Thyroid gland (tissue), 4 donors: ENCODE results near the gene BTBD19. TPM values are rescaled to one million over a fixed set of nuclear protein-coding genes. Genes with fewer than 3 reads are reported as not detected.

Experiments used
- DNase-seq, 2 donors: peaks; one replicate each; pipeline ENCODE4 v3.0.0-alpha.2; 2019
- H3K27ac ChIP-seq, 3 donors: fragments of 200-600 bp; sonication (generic); 1 replicate in 2 of 3; 2 replicates in 1 of 3; pipeline ENCODE4 v1.5.1; 2016 to 2019; ENCODE audit warnings: mild to moderate bottlenecking in 1 of 3, moderate library complexity in 1 of 3
- H3K27me3 ChIP-seq: fragments of 200-600 bp; sonication (generic); one replicate; pipeline ENCODE4 v1.5.1; 2019
- H3K36me3 ChIP-seq, 2 donors: fragments of 200-600 bp; sonication (generic); one replicate each; pipeline ENCODE4 v1.5.1; 2016 to 2019
- H3K4me1 ChIP-seq, 2 donors: fragments of 200-600 bp; sonication (generic); one replicate each; pipeline ENCODE4 v1.5.1; 2017 to 2019
- H3K4me3 ChIP-seq, 3 donors: fragments of 200-600 bp; sonication (generic); replicated peaks in 1 of 3; 1 replicate in 2 of 3; 2 replicates in 1 of 3; pipeline ENCODE4 v1.5.1; 2016; ENCODE audit warnings: mild to moderate bottlenecking in 1 of 3
- H3K9me3 ChIP-seq: fragments of 200-600 bp; sonication (generic); one replicate; pipeline ENCODE4 v1.5.1; 2017
- POLR2A ChIP-seq, 2 donors: fragments of 450-650 bp; IDR thresholded peaks; one replicate each; pipeline ENCODE4 v1.6.1; 2017; ENCODE audit warnings: antibody characterized with exemption in 2 of 2, mild to moderate bottlenecking in 2 of 2, moderate library complexity in 1 of 2
- WGBS, 2 donors: methylation state at CpG; one replicate each; pipeline ENCODE4 v1.1.5; 2017; 5-methylcytosine and 5-hydroxymethylcytosine counted together
- intact Hi-C: fragments of 100-400 bp; cut with DNase I; formaldehyde crosslinking; loops from one replicate; pipeline ENCODE4 v1.15.1; 2023
- total RNA-seq, 4 donors: library from RNA; depleted of rRNA; stranded (reverse); fragments of >200 nt; gene quantifications; one replicate each; pipeline ENCODE4 v1.2.3, GENCODE V29; 2016
- TF ChIP-seq, protein P1 (sequence below), 6 experiments: fragments of 200-600 bp in 3 of 6; fragments of 450-650 bp in 3 of 6; sonication (generic) in 3 of 6; IDR thresholded peaks; one replicate each; pipeline ENCODE4 v1.5.1; 2016 to 2019; ENCODE audit warnings: antibody characterized with exemption in 6 of 6, mild to moderate bottlenecking in 2 of 6, inconsistent platforms in 1 of 6, moderate library complexity in 1 of 6

The BTBD19 gene
- total RNA-seq, 4 donors from 2014 or later: 7.3 to 14.9 (median 9.2) TPM

DNA sequence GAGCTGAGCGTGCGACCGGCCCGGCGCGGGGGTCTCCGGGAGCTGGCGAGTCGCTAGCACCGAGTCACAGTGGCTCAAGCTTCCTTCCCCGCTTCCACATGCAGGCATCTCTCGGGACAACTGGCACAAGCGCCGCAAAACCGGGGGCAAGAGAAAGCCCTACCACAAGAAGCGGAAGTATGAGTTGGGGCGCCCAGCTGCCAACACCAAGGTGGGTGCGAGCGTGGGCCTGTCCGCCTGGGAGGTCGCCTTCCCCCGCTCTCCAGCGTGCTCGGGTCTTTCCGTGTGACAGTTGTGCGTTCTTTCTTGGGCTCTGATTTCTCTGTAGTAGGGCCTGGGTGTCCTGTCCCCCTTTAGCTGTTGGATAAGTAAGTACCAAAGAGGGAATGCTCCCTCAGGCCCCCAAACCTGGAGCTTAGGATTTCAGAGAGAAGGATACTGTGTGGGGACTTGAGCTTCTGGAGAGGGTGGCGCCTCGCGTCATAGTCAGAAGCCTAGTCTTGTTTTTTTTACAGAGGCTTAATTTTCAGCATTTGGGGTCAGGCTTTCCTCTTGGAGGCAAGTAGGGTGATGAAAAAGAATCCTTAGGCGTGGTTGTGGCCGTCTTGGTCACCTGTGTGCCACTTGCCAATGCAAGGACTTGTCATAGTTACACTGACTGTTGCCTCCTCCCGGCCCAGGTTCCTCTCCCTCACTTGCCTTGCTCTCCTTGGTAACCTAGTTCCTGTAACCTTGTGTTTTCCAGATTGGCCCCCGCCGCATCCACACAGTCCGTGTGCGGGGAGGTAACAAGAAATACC, 32.2 kb upstream of the BTBD19 start:
- H3K4me3 ChIP-seq: peak overlapping the region; percentile 57 to 96 (median 71)
- intact Hi-C loops: loop anchor here (5.0 kb wide), 1 partner anchor 34 kb away; no protein-coding TSS in a partner anchor
- peak; percentile 18 to 25 for DNase-seq
- TF ChIP-seq POLR2A (IDR thresholded peaks at IDR 0.05): no peak
- TF ChIP-seq, protein P1, sequence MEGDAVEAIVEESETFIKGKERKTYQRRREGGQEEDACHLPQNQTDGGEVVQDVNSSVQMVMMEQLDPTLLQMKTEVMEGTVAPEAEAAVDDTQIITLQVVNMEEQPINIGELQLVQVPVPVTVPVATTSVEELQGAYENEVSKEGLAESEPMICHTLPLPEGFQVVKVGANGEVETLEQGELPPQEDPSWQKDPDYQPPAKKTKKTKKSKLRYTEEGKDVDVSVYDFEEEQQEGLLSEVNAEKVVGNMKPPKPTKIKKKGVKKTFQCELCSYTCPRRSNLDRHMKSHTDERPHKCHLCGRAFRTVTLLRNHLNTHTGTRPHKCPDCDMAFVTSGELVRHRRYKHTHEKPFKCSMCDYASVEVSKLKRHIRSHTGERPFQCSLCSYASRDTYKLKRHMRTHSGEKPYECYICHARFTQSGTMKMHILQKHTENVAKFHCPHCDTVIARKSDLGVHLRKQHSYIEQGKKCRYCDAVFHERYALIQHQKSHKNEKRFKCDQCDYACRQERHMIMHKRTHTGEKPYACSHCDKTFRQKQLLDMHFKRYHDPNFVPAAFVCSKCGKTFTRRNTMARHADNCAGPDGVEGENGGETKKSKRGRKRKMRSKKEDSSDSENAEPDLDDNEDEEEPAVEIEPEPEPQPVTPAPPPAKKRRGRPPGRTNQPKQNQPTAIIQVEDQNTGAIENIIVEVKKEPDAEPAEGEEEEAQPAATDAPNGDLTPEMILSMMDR (IDR thresholded peaks at IDR 0.05): no peak
- H3K36me3 ChIP-seq: peaks cover 11 to 22% of the 10 kb centered on the region in 2 donors
- H3K9me3 ChIP-seq: no peaks in the 10 kb centered on the region
- peak overlapping the region; percentile 88 to 90 (median 89) for H3K27ac ChIP-seq
- H3K27me3 ChIP-seq: no peaks in the 10 kb centered on the region
- H3K4me1 ChIP-seq: peaks cover 12 to 14% of the 10 kb centered on the region in 2 donors
- WGBS, 2 donors: 13 to 24% methylated on average over 19 to 36 of the region's 36 CpGs

DNA sequence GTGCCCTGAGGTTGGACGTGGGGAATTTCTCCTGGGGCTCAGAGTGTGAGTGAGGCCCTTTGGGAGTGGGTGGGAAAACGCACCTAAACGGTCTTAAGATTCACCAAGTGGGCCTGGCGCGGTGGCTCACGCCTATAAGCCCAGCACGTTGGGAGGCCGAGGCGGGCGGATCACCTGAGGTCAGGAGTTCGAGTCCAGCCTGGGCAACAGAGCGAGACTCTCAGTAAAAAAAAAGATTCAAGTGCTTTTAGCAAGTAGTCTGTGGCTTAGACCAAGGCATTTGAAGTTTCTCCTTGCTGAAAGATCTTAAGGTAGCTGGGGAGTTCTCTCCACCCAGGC, 31.6 kb upstream of the BTBD19 start:
- Histone ChIP-seq H3K9me3 (no peaks in the 10 kb centered on the region), H3K36me3 (peaks cover 11 to 22% of the 10 kb centered on the region in 2 donors), H3K4me1 (peaks cover 12 to 14% of the 10 kb centered on the region in 2 donors), H3K4me3 (peak overlapping the region in 1 of 3 donors; percentile 71), H3K27ac (peak overlapping the region in 2 of 3 donors; percentile 89 to 90), H3K27me3 (no peaks in the 10 kb centered on the region)
- intact Hi-C loops: loop anchor here (5.0 kb wide), 1 partner anchor 34 kb away; no protein-coding TSS in a partner anchor
- WGBS, 2 donors: 65 to 72% methylated on average over 6 to 12 of the region's 12 CpGs
- DNase-seq: peak in 1 of 2 donors; percentile 13
- no peak for TF ChIP-seq POLR2A (IDR thresholded peaks at IDR 0.05)

DNA sequence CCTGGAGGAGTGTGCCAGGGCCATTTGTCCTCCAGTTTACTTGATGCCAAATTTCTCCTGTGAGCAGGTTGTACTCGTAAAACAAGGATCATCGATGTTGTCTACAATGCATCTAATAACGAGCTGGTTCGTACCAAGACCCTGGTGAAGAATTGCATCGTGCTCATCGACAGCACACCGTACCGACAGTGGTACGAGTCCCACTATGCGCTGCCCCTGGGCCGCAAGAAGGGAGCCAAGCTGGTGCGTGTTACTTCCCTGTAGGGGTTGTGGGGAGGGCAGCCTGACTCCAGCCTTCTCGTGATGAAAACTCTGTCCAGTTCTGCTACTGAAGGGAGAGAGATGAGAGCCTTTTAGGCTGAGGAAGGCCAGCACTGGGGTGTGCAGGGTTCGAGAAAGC, 30.8 kb upstream of the BTBD19 start:
- TF ChIP-seq, protein P1 (IDR thresholded peaks at IDR 0.05): no peak
- TF ChIP-seq POLR2A (IDR thresholded peaks at IDR 0.05): no peak
- Histone ChIP-seq H3K27ac (no peak overlapping the region), H3K27me3 (no peaks in the 10 kb centered on the region), H3K9me3 (no peaks in the 10 kb centered on the region), H3K4me3 (no peak overlapping the region), H3K36me3 (peaks cover 11 to 22% of the 10 kb centered on the region in 2 donors), H3K4me1 (peaks cover 12 to 14% of the 10 kb centered on the region in 2 donors)
- intact Hi-C loops: loop anchor here (5.0 kb wide), 1 partner anchor 35 kb away; no protein-coding TSS in a partner anchor
- 90 to 92% methylated on average over 13 to 14 of the region's 14 CpGs for WGBS, 2 donors
- DNase-seq: no peak

DNA sequence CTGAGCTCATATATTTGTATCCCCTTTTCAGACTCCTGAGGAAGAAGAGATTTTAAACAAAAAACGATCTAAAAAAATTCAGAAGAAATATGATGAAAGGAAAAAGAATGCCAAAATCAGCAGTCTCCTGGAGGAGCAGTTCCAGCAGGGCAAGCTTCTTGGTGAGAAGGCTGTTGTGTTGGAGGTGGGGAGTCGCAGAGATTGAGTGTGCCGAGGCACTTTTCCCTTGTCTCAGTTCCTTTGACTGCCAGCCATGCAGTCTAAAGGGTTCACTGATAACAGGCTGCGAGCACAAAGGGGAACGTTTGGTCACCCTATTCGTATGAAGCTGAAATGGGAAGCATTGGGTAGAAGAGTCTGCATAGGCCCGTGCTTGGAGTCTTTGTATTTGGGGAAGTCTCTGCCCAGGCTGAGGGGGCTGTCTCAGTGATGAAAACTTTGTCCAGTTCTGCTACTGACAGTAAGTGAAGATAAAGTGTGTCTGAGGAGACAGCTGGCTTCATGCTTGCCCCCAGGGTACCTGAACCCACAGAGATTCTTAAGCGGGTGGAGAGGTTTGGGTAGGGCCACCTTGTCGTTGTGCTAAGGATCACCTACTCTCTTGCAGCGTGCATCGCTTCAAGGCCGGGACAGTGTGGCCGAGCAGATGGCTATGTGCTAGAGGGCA, 30.2 kb upstream of the BTBD19 start:
- intact Hi-C loops: loop anchor here (5.0 kb wide), 1 partner anchor 36 kb away; no protein-coding TSS in a partner anchor
- H3K36me3 ChIP-seq: peaks cover 11 to 22% of the 10 kb centered on the region in 2 donors
- WGBS, 2 donors: 81 to 82% methylated on average over 13 of the region's 13 CpGs
- H3K4me3 ChIP-seq: no peak overlapping the region
- no peak overlapping the region for H3K27ac ChIP-seq
- H3K27me3 ChIP-seq: no peaks in the 10 kb centered on the region
- H3K4me1 ChIP-seq: peaks cover 12 to 14% of the 10 kb centered on the region in 2 donors
- no peaks in the 10 kb centered on the region for H3K9me3 ChIP-seq
- TF ChIP-seq, protein P1 (IDR thresholded peaks at IDR 0.05): no peak
- TF ChIP-seq POLR2A (IDR thresholded peaks at IDR 0.05): no peak
- DNase-seq: no peak

DNA sequence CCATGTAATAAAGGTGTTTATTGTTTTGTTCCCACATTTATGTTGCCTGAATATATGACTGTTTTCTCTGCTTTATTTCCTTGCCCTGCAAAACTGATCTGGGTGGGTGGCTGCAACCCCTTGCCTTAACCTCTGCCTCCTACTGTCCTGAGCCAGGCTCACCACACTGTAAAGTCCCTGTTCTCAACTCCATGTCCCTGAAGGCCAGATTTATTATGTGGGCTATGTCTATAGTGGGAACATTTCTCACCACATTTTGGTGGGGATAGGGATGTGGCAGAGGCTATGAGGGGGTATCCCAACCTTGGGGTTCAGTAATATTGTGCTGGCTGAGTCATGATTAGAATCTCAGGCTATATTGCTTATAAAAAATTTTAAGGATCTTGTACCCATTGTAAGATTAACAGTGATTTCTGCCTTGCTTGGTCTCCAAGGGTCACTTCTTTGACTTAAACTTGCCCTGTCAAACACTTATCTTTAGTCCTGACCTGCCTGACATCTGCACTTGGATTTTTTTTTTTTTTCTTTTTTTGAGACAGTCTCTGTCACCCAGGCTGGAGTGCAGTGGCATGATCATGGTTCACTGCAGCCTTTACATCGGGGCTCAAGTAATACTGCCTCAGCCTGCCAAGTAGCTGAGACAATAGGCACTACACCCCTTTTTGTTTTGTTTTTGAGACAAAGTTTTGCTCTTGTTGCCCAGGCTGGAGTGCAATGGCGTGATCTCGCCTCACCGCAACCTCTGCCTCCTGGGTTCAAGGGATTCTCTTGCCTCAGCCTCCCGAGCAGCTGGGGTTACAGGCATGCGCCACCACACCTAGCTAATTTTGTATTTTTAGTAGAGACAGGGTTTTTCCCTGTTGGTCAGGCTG, 29.4 kb upstream of the BTBD19 start:
- peaks cover 11 to 22% of the 10 kb centered on the region in 2 donors for H3K36me3 ChIP-seq
- H3K4me3 ChIP-seq: no peak overlapping the region
- TF ChIP-seq, protein P1 (IDR thresholded peaks at IDR 0.05): no peak
- TF ChIP-seq POLR2A (IDR thresholded peaks at IDR 0.05): no peak
- intact Hi-C loops: loop anchor here (5.0 kb wide), 1 partner anchor 37 kb away; no protein-coding TSS in a partner anchor
- H3K27ac ChIP-seq: no peak overlapping the region
- no peak for DNase-seq
- H3K9me3 ChIP-seq: no peaks in the 10 kb centered on the region
- H3K4me1 ChIP-seq: peaks cover 16 to 18% of the 10 kb centered on the region in 2 donors
- 88 to 90% methylated on average over 6 of the region's 6 CpGs for WGBS, 2 donors
- no peaks in the 10 kb centered on the region for H3K27me3 ChIP-seq
